Measurements from ENCODE around the gene OGFOD3. TPM values are rescaled to one million over a fixed set of nuclear protein-coding genes. Genes with fewer than 3 reads are reported as not detected.
"Not testable (repeated sequence)": the region's sequence is repeated elsewhere in the genome, so short reads cannot be mapped to it uniquely, and the experiment has no call there.

Gene OGFOD3
- total and polyA plus RNA-seq, 2 donors (not counting 3 experiments of a cell fraction or from before 2014, with no cell fraction given), result 31.7 to 34.8 TPM

- H3K27ac ChIP-seq (ENCODE audit: insufficient read depth, low read depth, low read length); H4K20me1 ChIP-seq (replicated peaks; ENCODE audit: control insufficient read depth, extremely low read depth, insufficient read depth, low read length); CTCF ChIA-PET; H2AFZ ChIP-seq (ENCODE audit: low read depth, low read length); H3K9me3 ChIP-seq (replicated peaks; ENCODE audit: control insufficient read depth, insufficient read depth, low read length); H3K9ac ChIP-seq (replicated peaks; ENCODE audit: extremely low read depth, insufficient read depth, low read length); POLR2A ChIA-PET; H3K4me2 ChIP-seq (ENCODE audit: insufficient read depth, low read length); DNase-seq (ENCODE audit: low read depth, low spot score); BruUV-seq (replicated peaks); H3K27me3 ChIP-seq (ENCODE audit: control insufficient read depth in 2 of 2, insufficient read depth in 2 of 2, low read length in 2 of 2); dilution Hi-C loops (cut with MboI; ENCODE audit: extremely low pct_ligation_motif_present, low sequenced_read_pairs); H3K36me3 ChIP-seq (ENCODE audit: control insufficient read depth in 2 of 2, extremely low read depth in 1 of 2, insufficient read depth in 2 of 2, low read length in 2 of 2); FAIRE-seq; H3K9me1 ChIP-seq (replicated peaks; ENCODE audit: control insufficient read depth, extremely low read depth, insufficient read depth, low read length); H3K4me3 ChIP-seq (replicated peaks in 1 of 3; ENCODE audit: insufficient read depth in 1 of 3, low read depth in 1 of 3, low read length in 3 of 3); H3K79me2 ChIP-seq (ENCODE audit: control insufficient read depth, insufficient read depth, low read length): not testable (repeated sequence)
- intact Hi-C loops (cut with micrococcal nuclease), result loop anchor here (10.0 kb wide), 1 partner anchor 391 kb away; the partner anchor contains the start of gene ZNF750
- peaks cover 13% of the 10 kb centered on the region for H3K4me1 ChIP-seq (ENCODE audit: control insufficient read depth, extremely low read depth, insufficient read depth, low read length)
Measured at GRCh38 chr17:82453706-82454105, 35.3 kb upstream of the OGFOD3 start.

- POLR2A ChIA-PET, result interaction anchor here (0.7 kb wide), 1 partner anchor 14 kb away, joined by 7 read pairs; no protein-coding TSS in a partner anchor
- H3K27me3 ChIP-seq (ENCODE audit: control insufficient read depth in 2 of 2, insufficient read depth in 2 of 2, low read length in 2 of 2); dilution Hi-C loops (cut with MboI; ENCODE audit: extremely low pct_ligation_motif_present, low sequenced_read_pairs); FAIRE-seq; H4K20me1 ChIP-seq (replicated peaks; ENCODE audit: control insufficient read depth, extremely low read depth, insufficient read depth, low read length); BruUV-seq (replicated peaks); H3K79me2 ChIP-seq (ENCODE audit: control insufficient read depth, insufficient read depth, low read length); H3K9ac ChIP-seq (replicated peaks; ENCODE audit: extremely low read depth, insufficient read depth, low read length); H3K9me1 ChIP-seq (replicated peaks; ENCODE audit: control insufficient read depth, extremely low read depth, insufficient read depth, low read length); DNase-seq (ENCODE audit: low read depth, low spot score); H3K36me3 ChIP-seq (ENCODE audit: control insufficient read depth in 2 of 2, extremely low read depth in 1 of 2, insufficient read depth in 2 of 2, low read length in 2 of 2); CTCF ChIA-PET; H3K27ac ChIP-seq (ENCODE audit: insufficient read depth, low read depth, low read length); H3K9me3 ChIP-seq (replicated peaks; ENCODE audit: control insufficient read depth, insufficient read depth, low read length); H3K4me2 ChIP-seq (ENCODE audit: insufficient read depth, low read length); H3K4me3 ChIP-seq (replicated peaks in 1 of 3; ENCODE audit: insufficient read depth in 1 of 3, low read depth in 1 of 3, low read length in 3 of 3); H2AFZ ChIP-seq (ENCODE audit: low read depth, low read length): not testable (repeated sequence)
- intact Hi-C loops (cut with micrococcal nuclease), result loop anchor here (10.0 kb wide), 1 partner anchor 392 kb away; the partner anchor contains the start of gene ZNF750
- H3K4me1 ChIP-seq (ENCODE audit: control insufficient read depth, extremely low read depth, insufficient read depth, low read length), result peaks cover 13% of the 10 kb centered on the region
Measured at GRCh38 chr17:82453151-82453550, 34.8 kb upstream of the OGFOD3 start.

- dilution Hi-C loops (cut with MboI; ENCODE audit: extremely low pct_ligation_motif_present, low sequenced_read_pairs) (no loop called here), intact Hi-C loops (cut with micrococcal nuclease) (loop anchor here (10.0 kb wide), 1 partner anchor 393 kb away; the partner anchor contains the start of gene ZNF750)
- peaks cover 6% of the 10 kb centered on the region for H3K4me1 ChIP-seq (ENCODE audit: control insufficient read depth, extremely low read depth, insufficient read depth, low read length)
- no peaks in the 10 kb centered on the region for H3K9me1 ChIP-seq (replicated peaks; ENCODE audit: control insufficient read depth, extremely low read depth, insufficient read depth, low read length)
- FAIRE-seq, result no peak
- H3K27me3 ChIP-seq (ENCODE audit: control insufficient read depth in 2 of 2, insufficient read depth in 2 of 2, low read length in 2 of 2), result no peaks in the 10 kb centered on the region
- BruUV-seq (replicated peaks), result no TSS peak
- H3K4me3 ChIP-seq (replicated peaks in 1 of 3; ENCODE audit: insufficient read depth in 1 of 3, low read depth in 1 of 3, low read length in 3 of 3), result no peak overlapping the region
- no peak overlapping the region for H3K9ac ChIP-seq (replicated peaks; ENCODE audit: extremely low read depth, insufficient read depth, low read length)
- H3K36me3 ChIP-seq (ENCODE audit: control insufficient read depth in 2 of 2, extremely low read depth in 1 of 2, insufficient read depth in 2 of 2, low read length in 2 of 2), result no peaks in the 10 kb centered on the region
- CTCF ChIA-PET, result no interaction called here
- POLR2A ChIA-PET, result no interaction called here
- no peak for TF ChIP-seq EZH2 (IDR thresholded peaks at IDR 0.05; ENCODE audit: borderline replicate concordance, low read depth, low read length, severe bottlenecking)
- TF ChIP-seq POLR2A (IDR thresholded peaks at IDR 0.05; ENCODE audit: low read depth, low read length), result no peak
- TF ChIP-seq JUN (IDR thresholded peaks at IDR 0.05; ENCODE audit: borderline replicate concordance, insufficient read depth, insufficient read length, low read depth), result no peak
- no peak for TF ChIP-seq MYC (IDR thresholded peaks at IDR 0.05; ENCODE audit: low read depth, low read length)
- TF ChIP-seq FOS (IDR thresholded peaks at IDR 0.05; ENCODE audit: borderline replicate concordance, insufficient read depth, low read length), result no peak
- no peak for TF ChIP-seq GATA2 (IDR thresholded peaks at IDR 0.05; ENCODE audit: insufficient read depth, insufficient read length, low read depth, low read length)
- TF ChIP-seq POLR2AphosphoS5 (IDR thresholded peaks at IDR 0.05; ENCODE audit: insufficient read depth, low read depth, low read length), result no peak
- no peak for TF ChIP-seq CTCF (IDR thresholded peaks at IDR 0.05; ENCODE audit: extremely low read depth in 1 of 2, insufficient read depth in 1 of 2, low read depth in 1 of 2, low read length in 2 of 2)
- TF ChIP-seq MAX (IDR thresholded peaks at IDR 0.05; ENCODE audit: insufficient read depth, insufficient read length), result no peak
- no peaks in the 10 kb centered on the region for H3K9me3 ChIP-seq (replicated peaks; ENCODE audit: control insufficient read depth, insufficient read depth, low read length)
- H4K20me1 ChIP-seq (replicated peaks; ENCODE audit: control insufficient read depth, extremely low read depth, insufficient read depth, low read length), result no peaks in the 10 kb centered on the region
- H2AFZ ChIP-seq (ENCODE audit: low read depth, low read length), result no peak overlapping the region
- H3K27ac ChIP-seq (ENCODE audit: insufficient read depth, low read depth, low read length), result no peak overlapping the region
- H3K79me2 ChIP-seq (ENCODE audit: control insufficient read depth, insufficient read depth, low read length), result peaks cover 3% of the 10 kb centered on the region
- no peak for DNase-seq (ENCODE audit: low read depth, low spot score)
- no peak overlapping the region for H3K4me2 ChIP-seq (ENCODE audit: insufficient read depth, low read length)
Measured at GRCh38 chr17:82452162-82452561, 33.8 kb upstream of the OGFOD3 start.

Measured in endothelial cell of umbilical vein (primary cell).